OCI-LY1 (cell line): ENCODE results near the gene SFXN1.

ENCODE experiments used
- H2AFZ ChIP-seq: fragments of 200-600 bp; sonication (generic), shearing (Covaris generic); 2 replicates; pipeline ENCODE4 v1.6.0; 2014; ENCODE audit warnings: antibody characterized with exemption, mild to moderate bottlenecking, low read length
- H3F3A ChIP-seq: fragments of 200-600 bp; sonication (generic), shearing (Covaris generic); 2 replicates; pipeline ENCODE4 v1.6.0; 2014; ENCODE audit warnings: mild to moderate bottlenecking, antibody characterized with exemption, low read length, moderate library complexity; ENCODE audit not compliant: insufficient read depth
- H3K27ac ChIP-seq: fragments of 200-600 bp; sonication (generic); 2 replicates; pipeline ENCODE4 v1.5.1; 2014; ENCODE audit warnings: low read length, mixed run types, mild to moderate bottlenecking, low read depth; ENCODE audit not compliant: poor library complexity, severe bottlenecking
- H3K27me3 ChIP-seq: fragments of 200-600 bp; sonication (generic); 2 replicates; pipeline ENCODE4 v1.6.0; 2014; ENCODE audit warnings: antibody characterized with exemption, mild to moderate bottlenecking, low read length, moderate library complexity; ENCODE audit not compliant: insufficient read depth
- H3K36me3 ChIP-seq: fragments of 200-600 bp; sonication (generic); 2 replicates; pipeline ENCODE4 v1.6.1; 2014; ENCODE audit warnings: mild to moderate bottlenecking, antibody characterized with exemption, low read length, moderate library complexity, mixed read lengths; ENCODE audit not compliant: insufficient read depth
- H3K4me1 ChIP-seq: fragments of 200-600 bp; sonication (generic); 2 replicates; pipeline ENCODE4 v1.5.1; 2014; ENCODE audit warnings: mild to moderate bottlenecking, low read length, moderate library complexity; ENCODE audit not compliant: insufficient read depth, severe bottlenecking
- H3K4me2 ChIP-seq: fragments of 200-600 bp; sonication (generic), shearing (Covaris generic); 2 replicates; pipeline ENCODE4 v1.6.1; 2014; ENCODE audit warnings: low read length
- H3K4me3 ChIP-seq: fragments of 200-600 bp; sonication (generic); 2 replicates; pipeline ENCODE4 v1.5.1; 2014; ENCODE audit warnings: low read length, low read depth, mild to moderate bottlenecking, mixed read lengths; ENCODE audit not compliant: poor library complexity, severe bottlenecking
- H3K79me2 ChIP-seq: fragments of 200-600 bp; shearing (Covaris generic); 2 replicates; pipeline ENCODE4 v1.6.1; 2016; ENCODE audit warnings: mixed run types, low read length, mixed read lengths; ENCODE audit not compliant: insufficient read depth
- H3K9ac ChIP-seq: fragments of 200-600 bp; sonication (generic), shearing (Covaris generic); 2 replicates; pipeline ENCODE4 v1.6.1; 2014; ENCODE audit warnings: mild to moderate bottlenecking, low read length, mixed read lengths
- H3K9me2 ChIP-seq: fragments of 200-600 bp; sonication (generic), shearing (Covaris generic); 2 replicates; pipeline ENCODE4 v1.6.1; 2014; ENCODE audit warnings: low read depth, mild to moderate bottlenecking, low read length, mixed read lengths
- H3K9me3 ChIP-seq: fragments of 200-600 bp; shearing (Covaris generic); 2 replicates; pipeline ENCODE4 v1.6.1; 2014; ENCODE audit warnings: low read length, mixed read lengths
- H4K20me1 ChIP-seq: fragments of 200-600 bp; sonication (generic), shearing (Covaris generic); 2 replicates; pipeline ENCODE4 v1.6.0; 2016; ENCODE audit warnings: mild to moderate bottlenecking, low read length; ENCODE audit not compliant: insufficient read depth
- CTCF ChIP-seq: fragments of 200-600 bp; sonication (generic), shearing (Covaris generic); IDR thresholded peaks from 2 replicates; pipeline ENCODE4 v1.5.1; 2017; ENCODE audit warnings: mild to moderate bottlenecking, antibody characterized with exemption, low read length, moderate library complexity, mixed read lengths
- EZH2 ChIP-seq: fragments of 200-600 bp; sonication (generic), shearing (Covaris generic); IDR thresholded peaks from 2 replicates; pipeline ENCODE4 v1.8.0; 2017; ENCODE audit warnings: borderline replicate concordance, mixed run types, mild to moderate bottlenecking, antibody characterized with exemption, low read length, moderate library complexity, mixed read lengths

The SFXN1 gene

GRCh38 chr5:175478384-175479124, at the start of gene SFXN1:
Gene SFXN1 (plus strand): TSS chr5:175478560. CDS start chr5:175492104, 13,544 bp downstream.
- TF ChIP-seq EZH2: no peak
- no peak for TF ChIP-seq CTCF
- peak within 1 kb of the TSS; percentile 90 for H3K4me3 ChIP-seq
- H3K79me2 ChIP-seq: peaks cover 46% of the 10 kb centered on the region

GRCh38 chr5:175434800-175435199, 43.6 kb upstream of the SFXN1 start:
- no peak overlapping the region for H3K27ac ChIP-seq
- no peak overlapping the region for H3K4me3 ChIP-seq
- no peaks in the 10 kb centered on the region for H3K9me2 ChIP-seq
- no peak overlapping the region for H3K4me2 ChIP-seq
- H2AFZ ChIP-seq: no peak overlapping the region
- no peaks in the 10 kb centered on the region; the same call in 1 of the 2 replicates for H3K27me3 ChIP-seq
- H3K79me2 ChIP-seq: no peaks in the 10 kb centered on the region
- no peaks in the 10 kb centered on the region for H4K20me1 ChIP-seq
- no peak overlapping the region for H3K9ac ChIP-seq
- TF ChIP-seq EZH2: no peak
- no peak for TF ChIP-seq CTCF
- no peaks in the 10 kb centered on the region for H3K36me3 ChIP-seq
- H3K4me1 ChIP-seq: no peaks in the 10 kb centered on the region
- H3K9me3 ChIP-seq: no peaks in the 10 kb centered on the region
- no peaks in the 10 kb centered on the region for H3F3A ChIP-seq

More at GRCh38 chr5:175478384-175479124, at the start of gene SFXN1:
- Histone ChIP-seq H3K4me2 (peak within 1 kb of the TSS; percentile 77), H3F3A (no peaks in the 10 kb centered on the region), H3K9me2 (no peaks in the 10 kb centered on the region), H3K27ac (peak within 1 kb of the TSS; percentile 67), H3K9me3 (no peaks in the 10 kb centered on the region), H3K9ac (peak within 1 kb of the TSS; percentile 88), H3K4me1 (peaks cover 23% of the 10 kb centered on the region), H3K36me3 (peaks cover 31% of the 10 kb centered on the region), H4K20me1 (no peaks in the 10 kb centered on the region), H2AFZ (peak within 1 kb of the TSS; percentile 90), H3K27me3 (no peaks in the 10 kb centered on the region)

GRCh38 chr5:175436359-175436758, 42.0 kb upstream of the SFXN1 start:
- no peaks in the 10 kb centered on the region for H3F3A ChIP-seq
- no peak overlapping the region for H3K4me3 ChIP-seq
- no peaks in the 10 kb centered on the region for H3K9me3 ChIP-seq
- no peaks in the 10 kb centered on the region for H4K20me1 ChIP-seq
- no peaks in the 10 kb centered on the region; the same call in 1 of the 2 replicates for H3K27me3 ChIP-seq
- H3K4me2 ChIP-seq: no peak overlapping the region
- H3K9ac ChIP-seq: no peak overlapping the region
- no peak overlapping the region for H2AFZ ChIP-seq
- no peaks in the 10 kb centered on the region for H3K9me2 ChIP-seq
- TF ChIP-seq CTCF: no peak
- H3K36me3 ChIP-seq: no peaks in the 10 kb centered on the region
- no peaks in the 10 kb centered on the region for H3K79me2 ChIP-seq
- H3K27ac ChIP-seq: no peak overlapping the region
- H3K4me1 ChIP-seq: no peaks in the 10 kb centered on the region
